Endothelial cell of umbilical vein (primary cell): ENCODE results near the gene NKAIN4. TPM values are rescaled to one million over a fixed set of nuclear protein-coding genes. Genes with fewer than 3 reads are reported as not detected.
A peak's percentile ranks its signal among the peaks of the same experiment; 100 is the strongest.

ENCODE experiments used
- BruUV-seq: library from RNA; stranded (reverse); fragments of 400-500 nt; replicated peaks from 2 replicates; lab custom pipeline; 2021; lab: Mats Ljungman, UMichigan
- CTCF ChIA-PET: fragments of 300-600, 350-600 bp; sonication (Branson Sonifier 250); formaldehyde crosslinking; loops from one replicate; lab custom pipeline; 2021; ENCODE audit warnings: antibody characterized with exemption, inconsistent platforms; lab: Charles Lee
- POLR2A ChIA-PET: fragments of 300-600, 350-600 bp; sonication (Branson Sonifier 250); formaldehyde crosslinking; loops from one replicate; lab custom pipeline; 2021; ENCODE audit warnings: antibody characterized with exemption, inconsistent platforms; lab: Charles Lee
- DNase-seq: peaks from one replicate; pipeline ENCODE4 v3.0.0-alpha.2; 2011; ENCODE audit warnings: low read depth, low spot score
- FAIRE-seq: peaks from 2 replicates; lab custom pipeline; 2011; peaks lifted over from hg19 to GRCh38; lab: Jason Lieb, UNC
- H2AFZ ChIP-seq: 2 replicates; pipeline ENCODE4 v1.6.0; 2012; ENCODE audit warnings: low read depth, low read length, control low read depth, inconsistent platforms
- H3K27ac ChIP-seq: 2 replicates; pipeline ENCODE4 v1.5.1; 2011; ENCODE audit warnings: low read depth, mild to moderate bottlenecking, control low read depth, low read length, moderate library complexity; ENCODE audit not compliant: insufficient read depth
- H3K27me3 ChIP-seq, 2 experiments: 2 replicates each; pipeline versions ENCODE4 v1.6.0 to v1.6.1; 2011; ENCODE audit warnings: low read length in 2 of 2, mixed read lengths in 1 of 2; ENCODE audit not compliant: control insufficient read depth in 2 of 2, insufficient read depth in 2 of 2
- H3K36me3 ChIP-seq, 2 experiments: 2 replicates in 1 of 2; 3 replicates in 1 of 2; pipeline ENCODE4 v1.5.1; 2011; ENCODE audit warnings: low read length in 2 of 2, mild to moderate bottlenecking in 1 of 2, moderate library complexity in 1 of 2; ENCODE audit not compliant: control insufficient read depth in 2 of 2, insufficient read depth in 2 of 2; ENCODE audit errors: extremely low read depth in 1 of 2
- H3K4me1 ChIP-seq: 3 replicates; pipeline ENCODE4 v1.5.1; 2011; ENCODE audit warnings: mild to moderate bottlenecking, low read length; ENCODE audit not compliant: control insufficient read depth, insufficient read depth; ENCODE audit errors: extremely low read depth
- H3K4me2 ChIP-seq: 2 replicates; pipeline ENCODE4 v1.6.1; 2011; ENCODE audit warnings: low read length, control low read depth, mixed read lengths; ENCODE audit not compliant: insufficient read depth
- H3K4me3 ChIP-seq, 3 experiments: fragments of 200-600 bp in 1 of 3; sonication (generic), shearing (Covaris generic) in 1 of 3; replicated peaks in 1 of 3; 2 replicates each; pipeline ENCODE4 v1.5.1; 2011 to 2016; ENCODE audit warnings: control low read depth in 3 of 3, low read length in 3 of 3, mild to moderate bottlenecking in 2 of 3, inconsistent platforms in 1 of 3, low read depth in 1 of 3, moderate library complexity in 1 of 3; ENCODE audit not compliant: insufficient read depth in 1 of 3
- H3K79me2 ChIP-seq: 2 replicates; pipeline ENCODE4 v1.6.0; 2012; ENCODE audit warnings: low read length, inconsistent platforms; ENCODE audit not compliant: control insufficient read depth, insufficient read depth
- H3K9ac ChIP-seq: replicated peaks from 2 replicates; pipeline ENCODE3; 2011; ENCODE audit warnings: low read length, control low read depth; ENCODE audit not compliant: insufficient read depth; ENCODE audit errors: extremely low read depth
- H3K9me1 ChIP-seq: replicated peaks from 3 replicates; pipeline ENCODE4 v1.6.0; 2011; ENCODE audit warnings: mild to moderate bottlenecking, low read length; ENCODE audit not compliant: control insufficient read depth, insufficient read depth; ENCODE audit errors: extremely low read depth
- H3K9me3 ChIP-seq: replicated peaks from 2 replicates; pipeline ENCODE4 v1.5.1; 2012; ENCODE audit warnings: low read length, inconsistent platforms; ENCODE audit not compliant: control insufficient read depth, insufficient read depth
- H4K20me1 ChIP-seq: replicated peaks from 2 replicates; pipeline ENCODE3; 2011; ENCODE audit warnings: mild to moderate bottlenecking, low read length; ENCODE audit not compliant: control insufficient read depth, insufficient read depth; ENCODE audit errors: extremely low read depth
- FOS ChIP-seq: IDR thresholded peaks from 2 replicates; pipeline ENCODE4 v1.6.1; 2011; ENCODE audit warnings: mild to moderate bottlenecking, low read length, moderate library complexity, borderline replicate concordance; ENCODE audit not compliant: insufficient read depth
- GATA2 ChIP-seq: IDR thresholded peaks from 2 replicates; pipeline ENCODE4 v1.7.0; 2011; ENCODE audit warnings: low read depth, mild to moderate bottlenecking, moderate library complexity, mixed read lengths, low read length; ENCODE audit not compliant: insufficient read length, insufficient read depth
- MYC ChIP-seq: IDR thresholded peaks from one replicate; pipeline ENCODE4 v1.6.1; 2011; ENCODE audit warnings: mild to moderate bottlenecking, low read depth, low read length
- dilution Hi-C: fragments of 300-500 bp; cut with MboI; formaldehyde crosslinking; loops from one replicate; pipeline ENCODE4 v1.15.0; 2019; ENCODE audit warnings: low sequenced_read_pairs; ENCODE audit not compliant: extremely low pct_ligation_motif_present
- intact Hi-C: fragments of 100-400 bp; cut with micrococcal nuclease; formaldehyde crosslinking; loops from one replicate; pipeline ENCODE4 v1.10.0; 2022
- polyA plus RNA-seq, 4 experiments: library from polyadenylated mRNA; depleted of rRNA in 3 of 4; stranded (reverse) in 3 of 4; unstranded in 1 of 4; fragments of >200 nt; gene quantifications; 2 replicates each; pipeline versions ENCODE4 v1.2.1 to v1.2.3, GENCODE V29; 2011 to 2012; ENCODE audit warnings: missing spikeins in 1 of 4
- total RNA-seq: library from RNA; stranded (reverse); gene quantifications from 2 replicates; pipeline ENCODE4 v1.2.3, GENCODE V29; 2021
- TF ChIP-seq, protein P1 (sequence below), 2 donors: IDR thresholded peaks; 1 replicate in 1 of 2; 2 replicates in 1 of 2; pipeline ENCODE4 v1.5.1; 2011; ENCODE audit warnings: low read length in 2 of 2, mild to moderate bottlenecking in 2 of 2, moderate library complexity in 2 of 2, control low read depth in 1 of 2, inconsistent platforms in 1 of 2, low read depth in 1 of 2; ENCODE audit not compliant: insufficient read depth in 1 of 2; ENCODE audit errors: extremely low read depth in 1 of 2

The NKAIN4 gene
- total and polyA plus RNA-seq, 2 donors (not counting 3 experiments of a cell fraction or from before 2014, with no cell fraction given): 0.04 TPM; not detected in 1

DNA sequence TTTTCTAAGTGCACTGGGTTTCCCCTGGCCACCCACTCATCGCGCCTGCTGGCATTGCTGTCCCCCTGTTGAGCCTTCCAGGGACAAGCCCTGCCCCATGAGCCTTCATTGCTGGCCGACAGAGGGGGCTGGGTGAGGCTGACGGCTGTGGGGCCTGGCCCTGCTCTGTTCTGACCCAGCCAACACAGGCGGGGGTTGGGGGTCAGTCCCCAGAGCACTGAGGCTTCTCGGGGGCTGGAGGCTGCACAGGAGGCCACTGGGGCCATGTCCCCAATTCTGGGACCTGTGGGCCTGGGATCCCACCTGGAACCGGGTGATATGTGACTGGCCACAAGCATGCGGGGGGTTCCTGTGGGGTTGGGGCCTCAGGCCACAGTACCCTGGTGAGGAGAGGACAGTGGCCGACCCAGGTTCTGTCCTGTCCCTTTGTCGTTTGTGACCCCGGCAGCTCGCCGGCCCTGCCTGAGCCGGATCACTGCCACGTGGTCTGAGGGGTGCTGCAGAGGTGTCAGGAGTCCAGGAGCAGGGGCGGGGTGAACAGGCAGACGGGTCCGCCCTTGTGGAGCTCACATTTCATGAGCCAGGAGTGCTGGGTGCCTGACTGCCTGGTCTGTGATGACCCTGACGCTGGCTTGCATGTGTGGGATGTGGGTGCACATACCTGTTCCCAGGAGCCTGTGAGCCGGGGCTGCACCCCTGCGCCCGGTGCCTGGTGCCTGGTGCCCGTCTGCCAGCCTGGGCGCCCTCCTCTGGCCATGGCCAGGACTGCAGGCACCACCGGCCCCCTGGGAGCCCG is 36.6 kb upstream of the NKAIN4 start:
- dilution Hi-C loops: no loop called here
- no peak overlapping the region for H2AFZ ChIP-seq
- FAIRE-seq (peak; percentile 15), DNase-seq (peak; percentile 32)
- H3K9me1 ChIP-seq: no peaks in the 10 kb centered on the region
- no peak overlapping the region for H3K4me3 ChIP-seq
- TF ChIP-seq MYC (no peak), GATA2 (no peak), FOS (no peak)
- TF ChIP-seq, protein P1, sequence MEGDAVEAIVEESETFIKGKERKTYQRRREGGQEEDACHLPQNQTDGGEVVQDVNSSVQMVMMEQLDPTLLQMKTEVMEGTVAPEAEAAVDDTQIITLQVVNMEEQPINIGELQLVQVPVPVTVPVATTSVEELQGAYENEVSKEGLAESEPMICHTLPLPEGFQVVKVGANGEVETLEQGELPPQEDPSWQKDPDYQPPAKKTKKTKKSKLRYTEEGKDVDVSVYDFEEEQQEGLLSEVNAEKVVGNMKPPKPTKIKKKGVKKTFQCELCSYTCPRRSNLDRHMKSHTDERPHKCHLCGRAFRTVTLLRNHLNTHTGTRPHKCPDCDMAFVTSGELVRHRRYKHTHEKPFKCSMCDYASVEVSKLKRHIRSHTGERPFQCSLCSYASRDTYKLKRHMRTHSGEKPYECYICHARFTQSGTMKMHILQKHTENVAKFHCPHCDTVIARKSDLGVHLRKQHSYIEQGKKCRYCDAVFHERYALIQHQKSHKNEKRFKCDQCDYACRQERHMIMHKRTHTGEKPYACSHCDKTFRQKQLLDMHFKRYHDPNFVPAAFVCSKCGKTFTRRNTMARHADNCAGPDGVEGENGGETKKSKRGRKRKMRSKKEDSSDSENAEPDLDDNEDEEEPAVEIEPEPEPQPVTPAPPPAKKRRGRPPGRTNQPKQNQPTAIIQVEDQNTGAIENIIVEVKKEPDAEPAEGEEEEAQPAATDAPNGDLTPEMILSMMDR (IDR thresholded peaks at IDR 0.05; ENCODE audit: extremely low read depth in 1 of 2, insufficient read depth in 1 of 2, low read depth in 1 of 2, low read length in 2 of 2): peak; percentile 70 to 87
- no peaks in the 10 kb centered on the region for H3K4me1 ChIP-seq
- BruUV-seq: no TSS peak
- H3K9ac ChIP-seq: no peak overlapping the region
- H3K36me3 ChIP-seq: peaks cover 0 to 14% of the 10 kb centered on the region in 2 experiments
- intact Hi-C loops: loop anchor here (5.0 kb wide), 1 partner anchor 69 kb away; no protein-coding TSS in a partner anchor
- ChIA-PET CTCF (interaction anchor here (0.8 to 3.8 kb wide), 9 partner anchors 8 to 318 kb away, joined by 3 to 50 read pairs (median 5); partner anchors contain the start of gene ARFGAP1), POLR2A (no interaction called here)
- no peak overlapping the region for H3K27ac ChIP-seq
- no peaks in the 10 kb centered on the region for H4K20me1 ChIP-seq
- H3K4me2 ChIP-seq: no peak overlapping the region
- no peaks in the 10 kb centered on the region for H3K79me2 ChIP-seq
- peaks cover 3 to 6% of the 10 kb centered on the region in 2 experiments for H3K27me3 ChIP-seq
- no peaks in the 10 kb centered on the region for H3K9me3 ChIP-seq
